ENCODE results near the gene SIPA1L3.

The SIPA1L3 gene

DNA sequence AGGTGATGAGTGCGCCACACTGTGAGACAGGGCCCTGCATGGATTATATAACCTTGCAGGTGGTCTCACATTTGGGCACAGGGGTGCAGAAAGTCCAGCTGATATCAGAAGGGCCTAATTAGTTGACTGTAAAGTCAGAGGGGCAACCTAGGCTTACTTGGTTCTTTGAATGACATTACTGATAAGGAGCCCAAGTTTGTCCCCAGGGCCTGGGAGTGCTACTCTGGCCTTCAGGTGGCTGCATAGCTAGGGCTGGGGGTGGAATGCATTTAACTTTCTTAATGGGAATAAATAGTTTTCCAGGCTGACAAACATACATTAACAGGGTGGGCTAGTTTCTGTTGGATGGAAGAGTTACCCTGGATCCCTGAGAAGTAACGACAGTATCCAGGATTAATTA is 3.9 kb upstream of the SIPA1L3 start:
- no peaks in the 10 kb centered on the region for H3K9me3 ChIP-seq
- H3K27ac ChIP-seq, result no peak overlapping the region
- H3K4me1 ChIP-seq (ENCODE audit: control insufficient read depth in 1 of 2, insufficient read depth in 1 of 2, low read depth in 1 of 2, low read length in 1 of 2), result peaks cover 8 to 9% of the 10 kb centered on the region in 2 experiments
- TF ChIP-seq, protein P1, sequence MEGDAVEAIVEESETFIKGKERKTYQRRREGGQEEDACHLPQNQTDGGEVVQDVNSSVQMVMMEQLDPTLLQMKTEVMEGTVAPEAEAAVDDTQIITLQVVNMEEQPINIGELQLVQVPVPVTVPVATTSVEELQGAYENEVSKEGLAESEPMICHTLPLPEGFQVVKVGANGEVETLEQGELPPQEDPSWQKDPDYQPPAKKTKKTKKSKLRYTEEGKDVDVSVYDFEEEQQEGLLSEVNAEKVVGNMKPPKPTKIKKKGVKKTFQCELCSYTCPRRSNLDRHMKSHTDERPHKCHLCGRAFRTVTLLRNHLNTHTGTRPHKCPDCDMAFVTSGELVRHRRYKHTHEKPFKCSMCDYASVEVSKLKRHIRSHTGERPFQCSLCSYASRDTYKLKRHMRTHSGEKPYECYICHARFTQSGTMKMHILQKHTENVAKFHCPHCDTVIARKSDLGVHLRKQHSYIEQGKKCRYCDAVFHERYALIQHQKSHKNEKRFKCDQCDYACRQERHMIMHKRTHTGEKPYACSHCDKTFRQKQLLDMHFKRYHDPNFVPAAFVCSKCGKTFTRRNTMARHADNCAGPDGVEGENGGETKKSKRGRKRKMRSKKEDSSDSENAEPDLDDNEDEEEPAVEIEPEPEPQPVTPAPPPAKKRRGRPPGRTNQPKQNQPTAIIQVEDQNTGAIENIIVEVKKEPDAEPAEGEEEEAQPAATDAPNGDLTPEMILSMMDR (IDR thresholded peaks at IDR 0.05), result no peak
- H3K4me3 ChIP-seq (ENCODE audit: low read depth in 1 of 2, low read length in 1 of 2), result no peak overlapping the region
- no peaks in the 10 kb centered on the region for H3K36me3 ChIP-seq
- no peaks in the 10 kb centered on the region for H3K27me3 ChIP-seq

DNA sequence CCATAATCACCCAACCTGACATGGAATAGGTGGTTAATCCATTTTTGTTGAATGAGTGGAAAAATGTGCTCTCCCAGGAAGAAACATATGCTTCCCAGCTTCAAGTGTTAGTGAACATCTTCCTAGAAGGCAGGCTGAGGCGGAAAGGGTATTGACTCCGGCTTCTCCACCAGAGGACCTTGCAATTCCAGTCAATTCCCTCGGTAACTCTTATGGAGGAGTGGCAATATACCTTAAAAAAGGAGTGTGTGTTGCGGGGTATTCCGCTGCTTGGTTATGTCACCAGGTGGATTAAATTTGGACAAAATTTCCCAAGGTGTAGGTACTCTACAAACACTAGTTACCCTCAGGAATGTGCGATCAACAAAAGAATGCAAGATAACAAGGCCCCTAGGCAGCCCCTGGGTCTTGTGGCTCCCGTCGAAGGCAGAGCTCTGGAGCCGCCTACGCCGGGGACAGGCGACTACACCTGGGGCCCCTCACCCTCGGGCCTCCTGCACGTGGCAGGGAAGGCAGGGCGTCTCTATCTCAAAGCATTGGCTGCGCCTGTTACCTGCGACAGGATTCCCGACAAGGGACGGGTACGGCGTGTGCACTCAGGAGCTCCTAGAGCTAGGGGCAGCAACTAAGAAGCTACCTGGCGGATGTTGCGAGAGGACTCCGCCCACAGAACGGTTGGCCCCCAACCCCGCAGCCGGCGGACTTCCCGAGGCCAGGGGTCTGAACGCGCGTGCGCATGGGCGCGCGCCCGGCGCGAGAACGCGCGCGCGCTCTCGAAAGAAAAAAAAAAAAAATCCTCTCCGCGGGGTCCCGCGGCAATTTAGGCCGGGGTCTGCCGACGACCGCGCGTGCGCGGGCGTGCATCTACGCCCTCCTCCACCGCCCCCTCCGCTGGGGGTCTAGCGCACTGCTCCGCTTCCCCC is 801 bp upstream of the SIPA1L3 start, which contains the start of gene WDR87:
TSS of gene WDR87 (minus strand) at position 649 of the 923 bp plus-strand sequence. CDS start 8,355 bp downstream, outside the sequence.
- peak within 1 kb of the TSS; percentile 60 for H3K27ac ChIP-seq
- TF ChIP-seq, protein P1 (IDR thresholded peaks at IDR 0.05), result no peak
- H3K4me3 ChIP-seq (ENCODE audit: low read depth in 1 of 2, low read length in 1 of 2), result peak within 1 kb of the TSS; percentile 87 to 94
- no peaks in the 10 kb centered on the region for H3K27me3 ChIP-seq
- no peaks in the 10 kb centered on the region for H3K9me3 ChIP-seq
- H3K36me3 ChIP-seq, result no peaks in the 10 kb centered on the region
- peaks cover 9 to 12% of the 10 kb centered on the region in 2 experiments for H3K4me1 ChIP-seq (ENCODE audit: control insufficient read depth in 1 of 2, insufficient read depth in 1 of 2, low read depth in 1 of 2, low read length in 1 of 2)

DNA sequence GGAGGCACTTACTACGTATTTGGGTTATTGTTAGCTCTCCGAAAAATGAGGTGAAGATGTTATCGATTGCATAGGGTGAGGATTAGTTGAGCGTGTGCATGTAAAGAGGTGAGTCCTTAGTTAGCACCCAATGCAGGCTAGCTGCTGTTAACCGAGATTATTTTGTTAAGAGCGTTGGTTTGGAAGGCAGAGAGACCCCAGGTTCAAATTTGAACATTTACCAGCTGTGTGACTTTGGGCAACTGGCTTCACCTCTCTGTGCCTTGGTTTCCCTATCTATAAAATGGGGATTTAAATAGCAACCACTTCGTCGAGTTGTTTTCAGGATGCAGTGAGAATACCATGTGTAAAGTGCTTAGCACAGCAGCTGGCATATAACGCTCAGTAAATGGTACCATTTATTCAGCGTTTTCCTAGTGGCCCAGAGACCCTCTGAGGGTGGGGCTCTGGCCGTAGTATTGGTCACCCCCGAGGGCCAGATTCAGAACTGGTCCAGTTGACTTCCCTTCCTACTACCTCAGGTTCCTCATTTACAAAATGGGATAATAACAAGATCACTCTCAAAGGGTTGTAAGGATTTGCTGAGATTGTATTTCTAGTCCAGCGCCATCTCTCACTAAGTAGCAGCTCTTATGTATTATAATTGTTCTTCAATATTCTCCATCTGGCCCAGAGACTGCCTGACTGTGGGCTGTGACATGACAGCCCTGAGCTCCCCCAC is 887 bp downstream of the SIPA1L3 start:
- no peaks in the 10 kb centered on the region for H3K36me3 ChIP-seq
- peaks cover 9 to 12% of the 10 kb centered on the region in 2 experiments for H3K4me1 ChIP-seq (ENCODE audit: control insufficient read depth in 1 of 2, insufficient read depth in 1 of 2, low read depth in 1 of 2, low read length in 1 of 2)
- peak overlapping the region; percentile 87 to 94 for H3K4me3 ChIP-seq (ENCODE audit: low read depth in 1 of 2, low read length in 1 of 2)
- H3K27ac ChIP-seq, result no peak overlapping the region
- TF ChIP-seq, protein P1 (IDR thresholded peaks at IDR 0.05), result no peak
- H3K27me3 ChIP-seq, result no peaks in the 10 kb centered on the region
- no peaks in the 10 kb centered on the region for H3K9me3 ChIP-seq

GRCh38 chr19:37909661-37910199 is 2.7 kb downstream of the SIPA1L3 start:
- H3K4me3 ChIP-seq (ENCODE audit: low read depth in 1 of 2, low read length in 1 of 2), result no peak overlapping the region
- no peaks in the 10 kb centered on the region for H3K27me3 ChIP-seq
- H3K4me1 ChIP-seq (ENCODE audit: control insufficient read depth in 1 of 2, insufficient read depth in 1 of 2, low read depth in 1 of 2, low read length in 1 of 2), result peaks cover 10 to 14% of the 10 kb centered on the region in 2 experiments
- no peak overlapping the region for H3K27ac ChIP-seq
- H3K9me3 ChIP-seq, result no peaks in the 10 kb centered on the region
- no peaks in the 10 kb centered on the region for H3K36me3 ChIP-seq
- TF ChIP-seq, protein P1 (IDR thresholded peaks at IDR 0.05), result no peak

DNA sequence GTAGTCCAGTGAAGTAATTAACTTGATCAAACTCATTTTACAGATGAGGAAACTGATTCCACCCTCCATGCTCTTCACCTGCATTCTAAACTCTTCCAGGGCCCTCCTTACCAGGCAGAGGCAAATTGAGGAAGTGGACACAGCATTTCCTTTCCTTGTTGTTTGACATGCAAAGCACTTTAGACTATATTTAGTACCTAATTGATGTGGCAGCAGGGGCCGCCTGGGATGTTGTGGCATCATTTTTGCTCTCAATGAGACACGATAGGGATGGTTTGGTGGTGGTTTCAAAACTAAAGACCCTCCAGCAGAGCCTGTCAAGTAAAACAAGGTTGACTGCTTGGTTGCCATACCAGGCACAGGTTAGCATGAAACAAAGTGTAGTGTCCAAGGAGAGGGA is 7.9 kb downstream of the SIPA1L3 start:
- Histone ChIP-seq H3K4me1 (ENCODE audit: control insufficient read depth in 1 of 2, insufficient read depth in 1 of 2, low read depth in 1 of 2, low read length in 1 of 2) (peaks cover 7 to 10% of the 10 kb centered on the region in 2 experiments), H3K27ac (peak overlapping the region; percentile 60), H3K4me3 (ENCODE audit: low read depth in 1 of 2, low read length in 1 of 2) (no peak overlapping the region), H3K36me3 (no peaks in the 10 kb centered on the region), H3K9me3 (no peaks in the 10 kb centered on the region), H3K27me3 (no peaks in the 10 kb centered on the region)
- TF ChIP-seq, protein P1 (IDR thresholded peaks at IDR 0.05), result no peak
